ENCODE data around the gene REEP1.

Gene REEP1

DNA sequence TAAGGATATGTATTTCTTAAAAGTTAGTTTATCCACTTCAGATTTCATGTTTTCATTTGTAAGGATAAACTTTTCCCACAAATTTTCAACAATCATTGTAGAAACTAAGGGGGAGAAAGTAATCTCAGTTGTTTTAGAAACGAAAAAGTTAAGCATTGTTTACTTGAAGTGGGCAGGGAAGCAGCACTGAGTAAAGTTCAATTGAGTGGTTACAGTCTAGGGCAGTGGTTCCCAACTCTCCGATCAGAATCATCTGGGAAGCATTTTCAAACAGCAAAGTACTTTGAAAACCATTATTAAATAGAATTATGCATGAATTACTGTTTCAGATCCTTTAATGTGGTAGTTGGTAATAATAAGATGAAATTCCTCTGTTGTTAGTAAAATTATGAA lies 125.6 kb downstream of the REEP1 start:
- no peak for TF ChIP-seq CREB1 (IDR thresholded peaks at IDR 0.05; ENCODE audit: low read depth)

DNA sequence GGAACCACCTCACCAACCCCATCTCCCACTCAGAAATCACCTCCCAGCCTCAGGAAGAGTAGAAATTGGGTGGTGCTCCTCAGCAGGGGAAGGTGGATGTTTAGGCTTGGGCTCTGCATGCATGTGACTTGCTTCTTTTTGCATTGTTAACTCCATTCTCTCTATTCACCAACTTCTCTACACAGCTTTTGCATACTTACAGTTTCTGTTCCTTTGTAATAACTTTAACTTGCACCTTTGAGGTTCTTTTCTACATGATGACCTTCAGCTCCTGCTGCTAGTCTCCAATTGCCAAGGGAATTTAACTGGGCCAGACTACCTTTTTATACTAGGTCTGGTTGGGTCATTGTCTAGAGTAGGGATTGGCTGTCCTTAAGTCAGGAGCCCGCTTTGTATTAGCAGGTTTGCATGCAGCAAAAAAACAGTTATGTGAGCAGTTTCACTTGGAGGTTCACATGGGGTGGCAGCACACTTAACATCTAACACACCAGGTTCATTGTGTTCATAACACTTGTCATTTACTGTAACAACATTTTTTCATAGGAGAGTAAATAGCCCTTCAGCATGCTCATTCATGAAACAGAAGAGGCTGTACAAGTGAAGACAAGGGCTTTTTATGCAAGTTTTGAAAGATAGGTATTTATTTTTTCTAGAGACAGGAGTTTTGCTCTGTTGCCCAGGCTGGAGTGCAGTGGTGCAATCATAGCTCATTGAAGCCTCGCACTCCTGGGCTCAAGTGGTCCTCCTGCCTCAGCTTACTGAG lies 126.2 kb downstream of the REEP1 start:
- TF ChIP-seq EGR1 (IDR thresholded peaks at IDR 0.05) (no peak), TEAD4 (IDR thresholded peaks at IDR 0.05) (no peak), CEBPB (IDR thresholded peaks at IDR 0.05) (no peak), TAF1 (IDR thresholded peaks at IDR 0.05; ENCODE audit: low read depth) (no peak), TCF12 (IDR thresholded peaks at IDR 0.05; ENCODE audit: low read depth) (no peak), RAD21 (IDR thresholded peaks at IDR 0.05; ENCODE audit: low read depth) (no peak)
- TF ChIP-seq, protein P1, sequence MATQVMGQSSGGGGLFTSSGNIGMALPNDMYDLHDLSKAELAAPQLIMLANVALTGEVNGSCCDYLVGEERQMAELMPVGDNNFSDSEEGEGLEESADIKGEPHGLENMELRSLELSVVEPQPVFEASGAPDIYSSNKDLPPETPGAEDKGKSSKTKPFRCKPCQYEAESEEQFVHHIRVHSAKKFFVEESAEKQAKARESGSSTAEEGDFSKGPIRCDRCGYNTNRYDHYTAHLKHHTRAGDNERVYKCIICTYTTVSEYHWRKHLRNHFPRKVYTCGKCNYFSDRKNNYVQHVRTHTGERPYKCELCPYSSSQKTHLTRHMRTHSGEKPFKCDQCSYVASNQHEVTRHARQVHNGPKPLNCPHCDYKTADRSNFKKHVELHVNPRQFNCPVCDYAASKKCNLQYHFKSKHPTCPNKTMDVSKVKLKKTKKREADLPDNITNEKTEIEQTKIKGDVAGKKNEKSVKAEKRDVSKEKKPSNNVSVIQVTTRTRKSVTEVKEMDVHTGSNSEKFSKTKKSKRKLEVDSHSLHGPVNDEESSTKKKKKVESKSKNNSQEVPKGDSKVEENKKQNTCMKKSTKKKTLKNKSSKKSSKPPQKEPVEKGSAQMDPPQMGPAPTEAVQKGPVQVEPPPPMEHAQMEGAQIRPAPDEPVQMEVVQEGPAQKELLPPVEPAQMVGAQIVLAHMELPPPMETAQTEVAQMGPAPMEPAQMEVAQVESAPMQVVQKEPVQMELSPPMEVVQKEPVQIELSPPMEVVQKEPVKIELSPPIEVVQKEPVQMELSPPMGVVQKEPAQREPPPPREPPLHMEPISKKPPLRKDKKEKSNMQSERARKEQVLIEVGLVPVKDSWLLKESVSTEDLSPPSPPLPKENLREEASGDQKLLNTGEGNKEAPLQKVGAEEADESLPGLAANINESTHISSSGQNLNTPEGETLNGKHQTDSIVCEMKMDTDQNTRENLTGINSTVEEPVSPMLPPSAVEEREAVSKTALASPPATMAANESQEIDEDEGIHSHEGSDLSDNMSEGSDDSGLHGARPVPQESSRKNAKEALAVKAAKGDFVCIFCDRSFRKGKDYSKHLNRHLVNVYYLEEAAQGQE (IDR thresholded peaks at IDR 0.05; ENCODE audit: low read depth): no peak
- TF ChIP-seq, protein P2, sequence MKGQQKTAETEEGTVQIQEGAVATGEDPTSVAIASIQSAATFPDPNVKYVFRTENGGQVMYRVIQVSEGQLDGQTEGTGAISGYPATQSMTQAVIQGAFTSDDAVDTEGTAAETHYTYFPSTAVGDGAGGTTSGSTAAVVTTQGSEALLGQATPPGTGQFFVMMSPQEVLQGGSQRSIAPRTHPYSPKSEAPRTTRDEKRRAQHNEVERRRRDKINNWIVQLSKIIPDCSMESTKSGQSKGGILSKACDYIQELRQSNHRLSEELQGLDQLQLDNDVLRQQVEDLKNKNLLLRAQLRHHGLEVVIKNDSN (IDR thresholded peaks at IDR 0.05): no peak

DNA sequence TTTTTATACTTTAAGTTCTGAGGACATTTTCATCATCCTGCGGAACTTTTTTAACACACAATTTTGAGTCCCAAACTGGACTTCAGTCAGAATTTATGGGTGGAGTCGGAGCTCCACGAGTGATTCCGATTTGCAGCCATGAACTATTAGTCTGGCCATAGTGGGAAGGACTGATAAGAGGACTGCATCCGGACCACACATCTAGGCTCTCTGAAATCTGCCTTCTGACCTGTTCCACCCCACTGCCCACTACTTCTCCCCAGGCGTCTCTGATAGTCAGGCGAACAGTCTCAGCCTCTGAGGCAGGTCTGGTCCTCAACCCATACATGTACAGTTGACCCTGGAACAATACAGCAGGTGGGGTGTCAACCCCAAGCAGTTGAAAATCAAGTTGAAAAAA lies 133.0 kb downstream of the REEP1 start:
- no peak for TF ChIP-seq ZBTB7A (IDR thresholded peaks at IDR 0.05; ENCODE audit: low read depth)
- no peak for TF ChIP-seq TEAD4 (IDR thresholded peaks at IDR 0.05)
- no peak for TF ChIP-seq CREB1 (IDR thresholded peaks at IDR 0.05; ENCODE audit: low read depth)
- TF ChIP-seq EP300 (IDR thresholded peaks at IDR 0.05; ENCODE audit: borderline replicate concordance): no peak
- TF ChIP-seq, protein P3, sequence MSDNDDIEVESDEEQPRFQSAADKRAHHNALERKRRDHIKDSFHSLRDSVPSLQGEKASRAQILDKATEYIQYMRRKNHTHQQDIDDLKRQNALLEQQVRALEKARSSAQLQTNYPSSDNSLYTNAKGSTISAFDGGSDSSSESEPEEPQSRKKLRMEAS (IDR thresholded peaks at IDR 0.05): no peak
- no peak for TF ChIP-seq CEBPB (IDR thresholded peaks at IDR 0.05)
- no peak for TF ChIP-seq YY1 (IDR thresholded peaks at IDR 0.05; ENCODE audit: low read depth)
- TF ChIP-seq, protein P1 (IDR thresholded peaks at IDR 0.05; ENCODE audit: low read depth): no peak
- no peak for TF ChIP-seq TAF1 (IDR thresholded peaks at IDR 0.05; ENCODE audit: low read depth)
- TF ChIP-seq, protein P2 (IDR thresholded peaks at IDR 0.05): no peak
- TF ChIP-seq FOXM1 (IDR thresholded peaks at IDR 0.05; ENCODE audit: borderline replicate concordance, low read depth): no peak
- no peak for TF ChIP-seq NFIC (IDR thresholded peaks at IDR 0.05)
- no peak for TF ChIP-seq EGR1 (IDR thresholded peaks at IDR 0.05)
- no peak for TF ChIP-seq TCF12 (IDR thresholded peaks at IDR 0.05; ENCODE audit: low read depth)

DNA sequence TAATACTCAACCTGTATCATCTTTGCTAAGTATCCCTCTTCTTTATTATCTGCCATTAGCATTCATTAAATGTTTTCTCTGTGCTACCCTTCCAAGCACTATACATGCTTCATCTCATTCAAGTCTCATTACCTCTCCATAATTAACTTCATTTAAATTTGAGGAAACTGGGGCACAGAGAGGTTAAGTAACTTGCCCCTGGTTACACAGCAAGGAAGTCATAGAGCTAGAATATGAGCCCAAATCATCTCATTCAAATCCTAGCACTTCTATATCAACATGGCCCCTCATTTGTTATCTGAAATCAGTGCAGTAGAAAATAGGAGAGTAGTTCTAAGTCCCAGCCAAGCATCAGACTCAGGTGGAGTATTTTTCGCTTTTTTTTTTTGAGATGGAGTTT lies 133.8 kb downstream of the REEP1 start:
- TF ChIP-seq CREB1 (IDR thresholded peaks at IDR 0.05; ENCODE audit: low read depth) (no peak), EP300 (IDR thresholded peaks at IDR 0.05; ENCODE audit: borderline replicate concordance) (no peak), TCF12 (IDR thresholded peaks at IDR 0.05; ENCODE audit: low read depth) (no peak), TEAD4 (IDR thresholded peaks at IDR 0.05) (no peak), RAD21 (IDR thresholded peaks at IDR 0.05; ENCODE audit: low read depth) (no peak), NFIC (IDR thresholded peaks at IDR 0.05) (no peak), FOXM1 (IDR thresholded peaks at IDR 0.05; ENCODE audit: borderline replicate concordance, low read depth) (no peak), ZBTB7A (IDR thresholded peaks at IDR 0.05; ENCODE audit: low read depth) (no peak), EGR1 (IDR thresholded peaks at IDR 0.05) (no peak), YY1 (IDR thresholded peaks at IDR 0.05; ENCODE audit: low read depth) (no peak), CEBPB (IDR thresholded peaks at IDR 0.05) (no peak), TAF1 (IDR thresholded peaks at IDR 0.05; ENCODE audit: low read depth) (no peak)
- TF ChIP-seq, protein P3 (IDR thresholded peaks at IDR 0.05): no peak
- TF ChIP-seq, protein P2 (IDR thresholded peaks at IDR 0.05): no peak
- TF ChIP-seq, protein P1 (IDR thresholded peaks at IDR 0.05; ENCODE audit: low read depth): no peak
